SK-N-SH treated with all-trans-retinoic acid at 6 μM for 48 hours (cell line): ENCODE data around the gene YPEL5.
"Not testable (repeated sequence)": the region's sequence is repeated elsewhere in the genome, so short reads cannot be mapped to it uniquely, and the experiment has no call there.

Experiments used
- CSDC2 ChIP-seq: fragments of 250-450 bp; sonication (Bioruptor Pico); IDR thresholded peaks from 2 replicates; pipeline ENCODE4 v1.5.0; 2020; ENCODE audit warnings: mild to moderate bottlenecking, moderate library complexity
- OSR1 ChIP-seq: fragments of 250-450 bp; sonication (Bioruptor Pico); IDR thresholded peaks from 2 replicates; pipeline ENCODE4 v1.8.0; 2022; ENCODE audit warnings: moderate library complexity, mild to moderate bottlenecking, inconsistent platforms
- POU6F1 ChIP-seq: fragments of 250-450 bp; sonication (Bioruptor Pico); IDR thresholded peaks from 2 replicates; pipeline ENCODE4 v1.8.0; 2021; ENCODE audit warnings: low read depth, mild to moderate bottlenecking, moderate library complexity, borderline replicate concordance
- SNAI2 ChIP-seq: fragments of 250-450 bp; sonication (Bioruptor Pico); IDR thresholded peaks from 2 replicates; pipeline ENCODE4 v1.5.0; 2020; ENCODE audit warnings: mild to moderate bottlenecking, moderate library complexity
- ZFP30 ChIP-seq: fragments of 450-650 bp; formaldehyde crosslinking; IDR thresholded peaks from 2 replicates; pipeline ENCODE4 v1.5.0; 2022; ENCODE audit warnings: mild to moderate bottlenecking, moderate library complexity
- ZNF8 ChIP-seq: fragments of 450-650 bp; formaldehyde crosslinking; IDR thresholded peaks from 2 replicates; pipeline ENCODE4 v1.5.0; 2020; ENCODE audit warnings: mild to moderate bottlenecking, moderate library complexity

- TF ChIP-seq CSDC2, SNAI2, ZFP30, POU6F1, ZNF8, OSR1 (CRISPR knock-in tag): not testable (repeated sequence)
Measured at GRCh38 chr2:30100691-30101090, 46.1 kb upstream of the YPEL5 start.
